NCI-H146 treated with DMSO at 0.1 percent for 48 hours (cell line): ENCODE measurements around the gene KRTAP9-3.
"Not testable (repeated sequence)": the region's sequence is repeated elsewhere in the genome, so short reads cannot be mapped to it uniquely, and the experiment has no call there.

Experiments used
- DNase-seq: peaks from one replicate; lab custom pipeline; 2025; ENCODE audit not compliant: unreplicated experiment; lab: John Stamatoyannopoulos, UW

The KRTAP9-3 gene

GRCh38 chr17:41232399-41233105 lies at the start of gene KRTAP9-3:
Gene KRTAP9-3, plus strand, starts transcription at chr17:41232449. Its CDS starts 53 bp downstream, at chr17:41232502.
- DNase-seq = not testable (repeated sequence)

- DNase-seq = no peak
Observed at GRCh38 chr17:41184480-41184961, 47.7 kb upstream of the KRTAP9-3 start, which contains the start of gene KRTAP4-1. Gene KRTAP4-1, minus strand, starts transcription at chr17:41184911. Its CDS starts 57 bp downstream, at chr17:41184854.

GRCh38 chr17:41185001-41185400 lies 47.2 kb upstream of the KRTAP9-3 start:
- DNase-seq = no peak

GRCh38 chr17:41186872-41187271 lies 45.4 kb upstream of the KRTAP9-3 start:
- no peak for DNase-seq

GRCh38 chr17:41189837-41190318 lies 42.4 kb upstream of the KRTAP9-3 start, which contains the start of gene KRTAP9-1:
Gene KRTAP9-1, plus strand, starts transcription at chr17:41189887. Its CDS starts 0 bp downstream, at chr17:41189887.
- not testable (repeated sequence) for DNase-seq

GRCh38 chr17:41190328-41190727 lies 41.9 kb upstream of the KRTAP9-3 start:
- DNase-seq = no peak

- no peak for DNase-seq
Observed at GRCh38 chr17:41196068-41196467, 36.2 kb upstream of the KRTAP9-3 start.

GRCh38 chr17:41199421-41200078 lies 32.7 kb upstream of the KRTAP9-3 start:
- no peak for DNase-seq

- no peak for DNase-seq
Observed at GRCh38 chr17:41211845-41212466, 20.3 kb upstream of the KRTAP9-3 start.

- DNase-seq = no peak
Observed at GRCh38 chr17:41212524-41213169, 19.6 kb upstream of the KRTAP9-3 start.

- no peak for DNase-seq
Observed at GRCh38 chr17:41215681-41216080, 16.6 kb upstream of the KRTAP9-3 start.

GRCh38 chr17:41223821-41224220 lies 8.4 kb upstream of the KRTAP9-3 start:
- no peak for DNase-seq

GRCh38 chr17:41226051-41226450 lies 6.2 kb upstream of the KRTAP9-3 start:
- no peak for DNase-seq

GRCh38 chr17:41226598-41227095 lies 5.6 kb upstream of the KRTAP9-3 start, which contains the start of gene KRTAP9-2:
Gene KRTAP9-2, plus strand, starts transcription at chr17:41226648. Its CDS starts 7 bp downstream, at chr17:41226655.
- DNase-seq = not testable (repeated sequence)

- DNase-seq = no peak
Observed at GRCh38 chr17:41230094-41230493, 2.2 kb upstream of the KRTAP9-3 start.

GRCh38 chr17:41231731-41232130 lies 518 bp upstream of the KRTAP9-3 start:
- DNase-seq = no peak

GRCh38 chr17:41237116-41237515 lies 4.9 kb downstream of the KRTAP9-3 start:
- DNase-seq = not testable (repeated sequence)

GRCh38 chr17:41237949-41238437 lies 5.7 kb downstream of the KRTAP9-3 start, which contains the start of gene KRTAP9-8:
Gene KRTAP9-8, plus strand, starts transcription at chr17:41237999. Its CDS starts 53 bp downstream, at chr17:41238052.
- not testable (repeated sequence) for DNase-seq

GRCh38 chr17:41246995-41247787 lies 14.9 kb downstream of the KRTAP9-3 start:
- not testable (repeated sequence) for DNase-seq
